SJCRH30 (cell line): ENCODE measurements around the gene RALGAPA1. TPM values are rescaled to one million over a fixed set of nuclear protein-coding genes. Genes with fewer than 3 reads are reported as not detected.
"Not testable (repeated sequence)": the region's sequence is repeated elsewhere in the genome, so short reads cannot be mapped to it uniquely, and the experiment has no call there.

ENCODE experiments used
- DNase-seq, 2 experiments: peaks; one replicate each; pipeline ENCODE4 v3.0.0-alpha.2; 2015 to 2020
- H3K27ac ChIP-seq: fragments of 250-450 bp; sonication (Bioruptor Pico); 2 replicates; pipeline ENCODE4 v1.5.1; 2020; ENCODE audit warnings: mild to moderate bottlenecking, moderate library complexity
- H3K27me3 ChIP-seq: fragments of 250-450 bp; sonication (Bioruptor Pico); 2 replicates; pipeline ENCODE4 v1.5.1; 2020; ENCODE audit warnings: mild to moderate bottlenecking, moderate library complexity
- H3K36me3 ChIP-seq: fragments of 250-450 bp; sonication (Bioruptor Pico); 2 replicates; pipeline ENCODE4 v1.5.1; 2020; ENCODE audit warnings: mild to moderate bottlenecking, moderate library complexity
- H3K4me1 ChIP-seq: fragments of 250-450 bp; sonication (Bioruptor Pico); 2 replicates; pipeline ENCODE4 v1.5.1; 2020; ENCODE audit warnings: mild to moderate bottlenecking, moderate library complexity
- H3K4me3 ChIP-seq: fragments of 250-450 bp; sonication (Bioruptor Pico); 2 replicates; pipeline ENCODE4 v1.5.1; 2020; ENCODE audit warnings: mild to moderate bottlenecking, moderate library complexity
- H3K9me3 ChIP-seq: fragments of 250-450 bp; sonication (Bioruptor Pico); replicated peaks from 2 replicates; pipeline ENCODE4 v1.5.1; 2020; ENCODE audit warnings: mild to moderate bottlenecking, moderate library complexity
- total RNA-seq: library from RNA; depleted of rRNA; stranded (reverse); fragments of >200 nt; shearing (Covaris generic); gene quantifications from 2 replicates; pipeline ENCODE4 v1.2.3, GENCODE V29; 2014

The RALGAPA1 gene
- total RNA-seq, 1 experiment from 2014 or later, result 25.9 TPM

DNA sequence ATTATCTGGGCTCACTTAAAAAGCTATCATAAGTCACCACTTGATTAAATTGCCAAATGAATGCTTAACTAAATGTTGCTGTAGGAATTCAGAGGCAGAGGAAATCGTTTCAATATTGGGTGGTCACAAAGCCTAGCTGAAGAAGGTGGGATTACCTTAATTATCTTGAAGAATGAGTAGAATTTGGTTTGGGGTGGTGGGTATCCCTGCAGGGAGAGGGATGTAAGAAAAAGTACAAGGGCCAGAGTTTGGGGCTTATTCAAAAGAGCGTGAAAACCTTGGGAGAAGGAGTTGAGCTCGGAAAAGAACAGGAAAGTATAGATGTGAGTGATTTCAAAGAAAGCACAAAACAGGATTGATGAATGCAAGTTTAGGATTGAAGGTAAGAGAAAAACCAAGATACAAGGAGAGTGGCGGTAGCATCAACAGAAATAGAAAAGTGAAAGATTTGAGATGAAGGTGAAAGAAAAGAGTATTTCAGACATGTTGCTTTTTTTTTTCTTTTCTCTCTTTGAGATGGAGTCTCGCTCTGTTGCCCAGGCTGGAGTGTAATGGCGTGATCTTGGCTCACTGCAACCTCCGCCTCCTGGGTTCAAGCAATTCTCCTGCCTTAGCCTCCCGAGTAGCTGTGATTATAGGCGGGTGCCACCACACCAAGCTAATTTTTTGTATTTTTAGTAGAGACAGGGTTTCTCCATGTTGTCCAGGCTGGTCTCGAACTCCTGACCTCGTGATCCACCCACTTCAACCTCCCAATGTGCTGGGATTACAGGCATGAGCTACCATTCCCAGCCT, 18.8 kb upstream of the RALGAPA1 start:
- Histone ChIP-seq H3K9me3 (no peaks in the 10 kb centered on the region), H3K27ac (no peak overlapping the region), H3K4me3 (peak overlapping the region; percentile 73), H3K4me1 (no peaks in the 10 kb centered on the region), H3K36me3 (peaks cover 9% of the 10 kb centered on the region), H3K27me3 (no peaks in the 10 kb centered on the region)
- no peak for DNase-seq

DNA sequence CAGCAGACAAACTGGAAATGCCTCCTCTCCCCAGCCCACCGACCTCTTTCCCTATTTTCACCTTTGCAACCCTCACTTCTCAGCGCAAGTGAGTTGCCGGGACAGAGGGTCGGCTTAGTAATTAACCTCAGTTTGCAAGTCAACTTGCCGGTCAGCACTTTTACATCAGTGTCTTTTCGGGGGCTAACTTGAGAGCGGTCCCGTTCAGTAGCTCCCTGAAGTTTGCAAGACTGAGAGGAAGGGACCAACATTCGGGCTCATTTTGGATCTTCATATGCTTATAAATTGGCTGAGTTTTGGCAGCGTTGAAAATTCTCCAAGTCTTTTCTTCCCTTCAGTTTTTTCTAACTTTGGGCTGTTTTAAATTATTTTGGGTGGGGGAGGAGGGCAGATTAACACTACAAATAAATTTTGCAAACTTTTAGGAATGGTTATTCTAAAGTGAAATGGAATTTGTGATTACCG, 17.9 kb upstream of the RALGAPA1 start:
- Histone ChIP-seq H3K27me3 (no peaks in the 10 kb centered on the region), H3K4me1 (no peaks in the 10 kb centered on the region), H3K9me3 (no peaks in the 10 kb centered on the region), H3K36me3 (peaks cover 5% of the 10 kb centered on the region), H3K4me3 (peak overlapping the region; percentile 73), H3K27ac (peak overlapping the region; percentile 84)
- DNase-seq, result no peak

DNA sequence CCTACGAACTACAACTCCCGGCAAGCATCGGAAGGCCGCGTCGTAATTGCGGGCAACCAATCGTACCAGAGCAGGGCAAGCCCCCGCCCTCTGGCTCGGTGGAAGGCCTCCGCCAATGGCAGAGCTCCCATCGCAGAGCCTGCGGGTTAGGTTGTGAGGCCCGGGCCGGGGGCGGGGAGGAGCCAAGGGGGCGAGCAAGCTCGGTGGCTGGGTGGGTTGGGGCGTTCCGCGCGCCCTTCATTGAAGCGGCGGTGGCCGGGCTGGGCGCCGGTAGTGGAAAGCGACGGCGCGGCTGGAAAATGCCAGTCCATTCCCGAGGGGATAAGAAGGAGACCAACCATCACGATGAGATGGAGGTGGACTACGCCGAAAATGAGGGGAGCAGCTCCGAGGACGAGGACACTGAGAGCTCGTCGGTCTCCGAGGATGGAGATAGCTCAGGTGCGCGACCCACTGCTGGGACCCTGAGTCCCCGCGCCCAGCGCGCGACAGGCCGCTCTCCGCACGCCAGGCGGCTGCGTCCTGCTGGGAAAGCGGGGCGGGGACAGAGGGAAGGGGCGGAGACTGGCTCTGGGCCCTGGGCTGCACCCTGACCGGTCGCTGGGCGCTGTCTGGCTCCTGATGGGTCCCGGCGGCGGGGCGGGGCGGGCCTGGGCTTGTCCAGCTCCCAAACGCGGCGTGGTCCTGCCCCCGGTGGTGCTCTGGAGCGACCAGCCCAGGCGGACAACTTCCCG, 17.3 kb upstream of the RALGAPA1 start, which contains the start of gene BRMS1L:
Gene BRMS1L, plus strand, starts transcription at position 121 of the 734 bp plus-strand sequence. Its CDS starts 179 bp downstream, at position 300.
- Histone ChIP-seq H3K27me3 (no peaks in the 10 kb centered on the region), H3K36me3 (peaks cover 1% of the 10 kb centered on the region; the same call in 1 of the 2 replicates), H3K9me3 (no peaks in the 10 kb centered on the region), H3K27ac (peak within 1 kb of the TSS; percentile 84), H3K4me3 (peak within 1 kb of the TSS; percentile 73), H3K4me1 (no peaks in the 10 kb centered on the region)
- peak; percentile 99 for DNase-seq

DNA sequence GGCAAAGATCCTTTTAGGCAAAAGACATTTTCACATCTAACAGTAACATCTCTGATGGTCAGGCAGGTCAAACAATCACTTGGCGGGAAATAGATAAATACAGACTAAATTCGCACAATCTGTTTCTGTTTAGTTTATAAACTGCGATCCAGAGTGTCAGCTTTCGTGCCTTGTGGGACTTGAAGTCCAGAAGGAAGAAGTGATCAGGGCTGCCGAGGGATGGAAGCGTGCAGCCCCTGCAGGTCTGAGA, 16.8 kb upstream of the RALGAPA1 start:
- H3K9me3 ChIP-seq, result no peaks in the 10 kb centered on the region
- no peaks in the 10 kb centered on the region for H3K27me3 ChIP-seq
- no peaks in the 10 kb centered on the region for H3K4me1 ChIP-seq
- peak overlapping the region; percentile 37; the same call in 1 of the 2 replicates for H3K27ac ChIP-seq
- peak overlapping the region; percentile 73 for H3K4me3 ChIP-seq
- DNase-seq, result no peak
- no peaks in the 10 kb centered on the region for H3K36me3 ChIP-seq

DNA sequence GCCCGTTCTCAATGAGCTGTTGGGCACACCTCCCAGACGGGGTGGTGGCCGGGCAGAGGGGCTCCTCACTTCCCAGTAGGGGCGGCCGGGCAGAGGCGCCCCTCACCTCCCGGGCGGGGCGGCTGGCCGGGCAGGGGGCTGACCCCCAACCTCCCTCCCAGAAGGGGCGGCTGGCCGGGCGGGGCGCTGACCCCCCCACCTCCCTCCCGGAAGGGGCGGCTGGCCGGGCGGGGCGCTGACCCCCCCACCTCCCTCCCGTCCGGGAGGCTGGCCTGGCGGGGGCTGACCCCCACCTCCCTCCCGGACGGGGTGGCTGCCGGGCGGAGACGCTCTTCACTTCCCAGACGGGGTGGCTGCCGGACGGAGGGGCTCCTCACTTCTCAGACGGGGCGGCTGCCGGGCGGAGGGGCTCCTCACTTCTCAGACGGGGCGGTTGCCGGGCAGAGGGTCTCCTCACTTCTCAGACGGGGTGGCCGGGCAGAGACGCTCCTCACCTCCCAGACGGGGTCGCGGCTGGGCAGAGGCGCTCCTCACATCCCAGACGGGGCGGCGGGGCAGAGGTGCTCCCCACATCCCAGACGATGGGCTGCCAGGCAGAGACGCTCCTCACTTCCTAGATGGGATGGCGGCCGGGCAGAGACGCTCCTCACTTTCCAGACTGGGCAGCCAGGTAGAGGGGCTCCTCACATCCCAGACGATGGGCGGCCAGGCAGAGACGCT, 15.5 kb upstream of the RALGAPA1 start:
- not testable (repeated sequence) for H3K4me3 ChIP-seq

DNA sequence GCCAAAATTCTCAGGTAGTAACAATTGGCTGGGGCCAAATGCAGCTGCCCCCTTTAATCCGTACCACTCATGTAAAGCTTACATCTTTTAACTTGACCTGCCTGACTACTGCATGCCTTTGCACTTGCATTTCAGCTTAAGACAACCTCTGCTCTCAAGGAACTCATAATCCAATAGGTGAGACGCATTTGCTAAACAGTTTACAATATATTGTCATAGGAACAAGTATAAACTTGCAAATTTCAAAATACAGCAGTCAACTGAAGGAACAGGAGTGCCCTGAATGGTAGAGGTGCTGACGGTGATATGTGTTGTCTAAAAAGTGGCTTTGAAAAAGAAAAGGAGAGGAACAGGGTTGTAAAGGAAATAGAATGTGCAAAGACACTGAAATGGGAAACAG, 13.4 kb upstream of the RALGAPA1 start:
- Histone ChIP-seq H3K4me1 (no peaks in the 10 kb centered on the region), H3K9me3 (no peaks in the 10 kb centered on the region), H3K27ac (no peak overlapping the region), H3K36me3 (no peaks in the 10 kb centered on the region), H3K4me3 (no peak overlapping the region), H3K27me3 (no peaks in the 10 kb centered on the region)
- DNase-seq, result no peak

More for the DNA sequence above, 15.5 kb upstream of the RALGAPA1 start:
- not testable (repeated sequence) for H3K27ac ChIP-seq, H3K27me3 ChIP-seq, DNase-seq, H3K36me3 ChIP-seq, H3K9me3 ChIP-seq, H3K4me1 ChIP-seq

DNA sequence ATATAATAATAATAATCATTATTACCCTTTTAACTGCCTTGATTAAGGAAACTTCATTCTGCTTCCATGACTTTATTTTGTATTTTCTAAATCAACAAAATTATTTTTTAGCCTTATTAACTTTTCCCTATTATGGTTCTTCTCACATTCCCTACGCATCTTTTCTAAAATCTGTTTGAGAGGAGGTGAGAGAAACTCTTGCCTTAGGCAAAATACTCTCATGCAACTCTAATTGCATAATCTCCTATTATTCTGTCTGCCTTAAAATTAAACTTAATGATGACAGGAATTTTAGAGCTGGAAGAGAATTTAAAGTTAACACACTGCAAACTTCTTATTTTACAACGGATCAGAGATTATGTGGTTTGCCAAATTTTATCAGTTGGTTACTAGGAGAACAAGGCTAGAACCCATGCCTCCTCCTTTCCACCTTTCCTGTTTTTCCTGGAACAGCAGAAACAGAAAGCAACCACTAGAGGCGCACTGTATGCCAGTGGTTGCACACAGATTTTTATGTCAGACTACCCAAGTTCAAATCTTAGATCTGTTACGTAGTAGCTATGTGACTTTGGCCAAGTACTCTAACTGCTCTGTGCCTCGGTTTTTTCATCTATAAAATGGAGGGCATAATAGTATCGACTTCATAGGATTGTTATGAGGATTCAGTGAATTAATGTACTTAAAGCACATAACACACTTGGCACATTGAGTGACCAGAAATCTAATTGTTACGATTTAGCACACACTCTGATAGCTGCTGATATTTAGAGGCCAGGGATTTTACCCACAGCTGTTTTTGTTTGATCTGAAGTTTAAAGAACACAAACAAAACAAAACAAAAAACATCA, 12.7 kb upstream of the RALGAPA1 start:
- H3K36me3 ChIP-seq, result no peaks in the 10 kb centered on the region
- no peaks in the 10 kb centered on the region for H3K4me1 ChIP-seq
- H3K27me3 ChIP-seq, result no peaks in the 10 kb centered on the region
- peak in 1 of 2 experiments; percentile 59 for DNase-seq
- H3K4me3 ChIP-seq, result no peak overlapping the region
- no peaks in the 10 kb centered on the region for H3K9me3 ChIP-seq
- H3K27ac ChIP-seq, result no peak overlapping the region

DNA sequence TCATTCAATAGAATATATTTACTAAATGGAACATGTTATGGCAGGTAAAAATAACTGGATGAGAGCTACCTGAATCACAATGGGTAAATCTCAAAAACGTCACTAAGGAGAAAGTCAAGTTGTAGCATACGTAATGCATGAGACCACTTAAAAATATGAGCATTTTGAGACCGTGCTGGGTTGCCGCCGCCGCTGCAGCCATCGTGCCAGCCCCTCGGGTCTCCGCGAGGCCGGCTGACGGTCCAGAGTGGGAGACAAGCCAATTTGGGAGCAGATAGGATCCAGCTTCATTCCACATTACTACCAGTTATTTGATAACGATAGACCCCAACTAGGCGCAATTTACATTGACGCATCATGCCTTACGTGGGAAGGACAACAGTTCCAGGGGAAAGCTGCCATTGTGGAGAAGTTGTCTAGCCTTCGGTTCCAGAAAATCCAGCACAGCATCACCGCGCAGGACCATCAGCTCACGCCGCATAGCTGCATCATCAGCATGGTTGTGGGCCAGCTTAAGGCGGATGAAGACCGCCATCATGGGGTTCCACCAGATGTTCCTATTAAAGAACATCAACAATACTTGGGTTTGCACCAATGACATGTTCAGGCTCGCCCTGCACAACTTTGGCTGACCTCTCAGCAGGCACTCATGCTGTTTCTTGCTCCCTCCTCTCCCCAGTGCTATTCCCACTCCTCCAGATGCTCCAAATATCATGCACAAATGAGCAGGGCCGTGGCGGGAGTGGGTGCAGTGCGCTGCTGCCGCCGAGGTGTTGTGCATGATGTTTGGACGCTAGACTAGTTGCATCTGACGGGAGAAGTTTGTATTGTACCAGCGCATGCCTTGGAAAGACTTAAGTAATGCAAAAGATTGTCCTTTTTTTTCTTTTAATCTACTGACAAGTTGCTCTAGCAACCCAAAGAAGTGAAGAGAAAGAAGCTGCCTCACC, 10.8 kb upstream of the RALGAPA1 start:
- no peaks in the 10 kb centered on the region for H3K4me1 ChIP-seq
- no peaks in the 10 kb centered on the region for H3K36me3 ChIP-seq
- DNase-seq, result no peak
- H3K4me3 ChIP-seq, result no peak overlapping the region
- H3K9me3 ChIP-seq, result no peaks in the 10 kb centered on the region
- H3K27me3 ChIP-seq, result no peaks in the 10 kb centered on the region
- no peak overlapping the region for H3K27ac ChIP-seq

DNA sequence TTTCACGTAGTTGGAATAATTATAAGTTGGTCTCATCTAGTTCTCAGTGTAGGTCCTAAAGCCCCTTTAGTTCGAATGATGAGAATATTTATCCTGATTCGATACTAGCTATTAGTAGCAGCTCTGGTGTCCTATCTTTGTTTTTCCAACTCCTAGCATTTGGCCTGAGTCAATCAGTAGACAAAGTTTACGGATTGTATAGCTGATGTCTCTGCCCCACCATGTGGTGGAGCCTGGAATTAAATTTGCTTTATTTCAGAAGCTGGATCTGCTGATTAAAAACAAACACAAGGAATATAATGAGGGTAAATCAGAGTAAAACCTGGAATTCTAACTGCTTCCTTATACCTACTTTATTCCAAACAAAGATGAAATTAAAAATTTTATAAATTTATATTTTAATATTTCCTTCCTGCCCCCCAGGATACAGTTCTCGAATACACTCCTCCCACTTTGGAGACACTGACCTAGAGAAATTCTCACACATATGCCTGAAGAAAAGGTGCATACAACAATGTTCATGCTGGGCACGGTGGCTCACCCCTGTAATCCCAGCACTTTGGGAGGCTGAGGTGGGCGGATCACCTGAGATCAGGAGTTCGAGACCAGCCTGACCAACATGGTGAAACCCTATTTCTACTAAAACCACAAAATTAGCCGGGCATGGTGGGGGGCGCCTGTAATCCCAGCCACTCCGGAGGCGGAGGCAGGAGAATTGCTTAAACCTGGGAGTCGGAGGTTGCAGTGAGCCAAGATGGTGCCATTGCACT, 9.4 kb upstream of the RALGAPA1 start:
- H3K27ac ChIP-seq, result no peak overlapping the region
- peak; percentile 30 to 68 for DNase-seq
- no peak overlapping the region for H3K4me3 ChIP-seq
- no peaks in the 10 kb centered on the region for H3K27me3 ChIP-seq
- H3K9me3 ChIP-seq, result no peaks in the 10 kb centered on the region
- H3K36me3 ChIP-seq, result no peaks in the 10 kb centered on the region
- no peaks in the 10 kb centered on the region for H3K4me1 ChIP-seq

DNA sequence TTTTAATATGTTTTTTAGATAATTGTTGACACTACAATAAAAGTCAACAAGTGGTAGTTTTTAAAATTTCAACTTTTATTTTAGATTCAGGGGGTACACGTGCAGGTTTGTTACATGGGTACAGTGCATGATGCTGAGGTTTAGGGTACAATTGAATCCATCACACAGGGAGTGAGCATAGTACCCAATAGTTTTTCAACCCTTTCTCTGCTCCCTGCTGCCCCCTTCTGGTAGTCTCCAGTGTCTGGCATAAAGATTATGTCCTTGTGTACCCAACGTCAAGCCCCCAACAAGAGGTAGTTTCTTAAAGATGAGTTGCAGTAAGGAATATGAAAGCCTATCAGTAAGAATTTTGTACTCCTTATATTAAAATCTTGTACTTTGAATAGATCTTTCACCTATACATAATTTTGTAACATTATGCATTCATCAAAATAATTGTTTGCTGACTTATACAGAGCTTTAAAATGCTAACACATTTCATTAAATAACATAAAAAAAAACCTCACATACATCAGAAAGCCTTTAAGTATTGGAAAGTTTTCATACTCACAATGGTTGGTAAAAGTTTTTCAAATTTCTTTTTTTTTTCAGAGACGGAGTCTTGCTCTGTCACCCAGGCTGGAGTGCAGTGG, 5.4 kb upstream of the RALGAPA1 start:
- no peak overlapping the region for H3K4me3 ChIP-seq
- DNase-seq, result peak; percentile 75 to 90
- H3K4me1 ChIP-seq, result no peaks in the 10 kb centered on the region
- H3K27ac ChIP-seq, result no peak overlapping the region
- H3K9me3 ChIP-seq, result no peaks in the 10 kb centered on the region
- no peaks in the 10 kb centered on the region for H3K36me3 ChIP-seq
- no peaks in the 10 kb centered on the region for H3K27me3 ChIP-seq

DNA sequence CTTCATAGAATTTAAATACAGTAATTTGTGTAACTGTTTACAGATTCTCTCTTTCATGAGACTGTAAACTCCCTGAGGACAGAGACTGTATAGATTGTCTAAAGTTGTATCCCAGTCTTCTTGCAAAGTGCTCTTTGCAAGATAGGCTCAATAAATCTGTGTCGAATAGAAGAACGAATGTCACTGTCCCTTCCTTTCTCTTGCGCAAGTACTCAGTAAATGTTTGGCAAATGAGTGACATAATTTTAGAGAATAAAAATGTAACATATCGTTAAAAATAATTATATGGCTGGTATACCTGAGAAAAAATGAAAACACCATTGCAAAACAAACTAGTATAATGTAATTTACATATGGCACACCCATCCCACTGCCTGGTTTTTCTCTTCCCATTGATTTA, 1.9 kb upstream of the RALGAPA1 start:
- H3K27me3 ChIP-seq, result no peaks in the 10 kb centered on the region
- H3K4me3 ChIP-seq, result no peak overlapping the region
- no peaks in the 10 kb centered on the region for H3K9me3 ChIP-seq
- no peak overlapping the region for H3K27ac ChIP-seq
- no peaks in the 10 kb centered on the region for H3K36me3 ChIP-seq
- H3K4me1 ChIP-seq, result peaks cover 6% of the 10 kb centered on the region; the same call in 1 of the 2 replicates
- no peak for DNase-seq

DNA sequence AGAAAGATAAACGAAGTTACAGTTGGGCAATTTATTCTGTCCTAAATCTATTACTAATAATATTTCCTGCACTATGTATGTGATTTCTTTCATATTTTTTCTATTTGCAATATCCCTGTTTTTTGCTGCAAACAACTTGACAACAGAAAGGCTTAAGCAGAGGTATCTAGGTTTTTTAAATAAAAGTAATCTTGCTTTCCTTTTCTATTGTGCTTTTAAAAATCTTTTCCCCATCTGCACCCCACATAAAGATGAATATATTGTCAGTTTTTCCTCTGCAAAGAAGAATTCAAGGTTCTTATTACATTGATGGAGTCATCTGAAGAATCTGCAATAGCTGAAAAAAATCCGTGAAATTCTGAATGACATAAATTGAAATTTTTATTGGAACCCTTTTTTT, 502 bp upstream of the RALGAPA1 start:
- Histone ChIP-seq H3K4me3 (peak overlapping the region; percentile 82), H3K27ac (no peak overlapping the region), H3K4me1 (peaks cover 6% of the 10 kb centered on the region; the same call in 1 of the 2 replicates), H3K27me3 (no peaks in the 10 kb centered on the region), H3K36me3 (no peaks in the 10 kb centered on the region), H3K9me3 (no peaks in the 10 kb centered on the region)
- no peak for DNase-seq
